Measurements from ENCODE around the gene MXRA7.
"Not testable (repeated sequence)": the region's sequence is repeated elsewhere in the genome, so short reads cannot be mapped to it uniquely, and the experiment has no call there.

The MXRA7 gene

GRCh38 chr17:76751416-76751993 lies 40.7 kb upstream of the MXRA7 start:
- TF ChIP-seq, protein P1, sequence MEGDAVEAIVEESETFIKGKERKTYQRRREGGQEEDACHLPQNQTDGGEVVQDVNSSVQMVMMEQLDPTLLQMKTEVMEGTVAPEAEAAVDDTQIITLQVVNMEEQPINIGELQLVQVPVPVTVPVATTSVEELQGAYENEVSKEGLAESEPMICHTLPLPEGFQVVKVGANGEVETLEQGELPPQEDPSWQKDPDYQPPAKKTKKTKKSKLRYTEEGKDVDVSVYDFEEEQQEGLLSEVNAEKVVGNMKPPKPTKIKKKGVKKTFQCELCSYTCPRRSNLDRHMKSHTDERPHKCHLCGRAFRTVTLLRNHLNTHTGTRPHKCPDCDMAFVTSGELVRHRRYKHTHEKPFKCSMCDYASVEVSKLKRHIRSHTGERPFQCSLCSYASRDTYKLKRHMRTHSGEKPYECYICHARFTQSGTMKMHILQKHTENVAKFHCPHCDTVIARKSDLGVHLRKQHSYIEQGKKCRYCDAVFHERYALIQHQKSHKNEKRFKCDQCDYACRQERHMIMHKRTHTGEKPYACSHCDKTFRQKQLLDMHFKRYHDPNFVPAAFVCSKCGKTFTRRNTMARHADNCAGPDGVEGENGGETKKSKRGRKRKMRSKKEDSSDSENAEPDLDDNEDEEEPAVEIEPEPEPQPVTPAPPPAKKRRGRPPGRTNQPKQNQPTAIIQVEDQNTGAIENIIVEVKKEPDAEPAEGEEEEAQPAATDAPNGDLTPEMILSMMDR (IDR thresholded peaks at IDR 0.05; ENCODE audit: borderline replicate concordance, extremely low read depth, low read length, poor library complexity, severe bottlenecking) = no peak
- TF ChIP-seq EZH2 (IDR thresholded peaks at IDR 0.05; ENCODE audit: borderline replicate concordance, low read depth, low read length, severe bottlenecking) = no peak
- H3K79me2 ChIP-seq (ENCODE audit: insufficient read depth, low read length) = peaks cover 4% of the 10 kb centered on the region
- H3K4me2 ChIP-seq (ENCODE audit: insufficient read depth, low read length) = peak overlapping the region; percentile 18; the same call in 1 of the 2 replicates
- peaks cover 32% of the 10 kb centered on the region for H3K4me1 ChIP-seq (ENCODE audit: insufficient read depth, low read length)
- peak overlapping the region; percentile 35; the same call in 1 of the 2 replicates for H3K9ac ChIP-seq (ENCODE audit: low read depth, low read length)
- H3K27me3 ChIP-seq (ENCODE audit: insufficient read depth, low read length, poor library complexity) = no peaks in the 10 kb centered on the region
- 0 out of 2 replicates have a peak overlapping the region, but pooled peaks have one; percentile 47 for H2AFZ ChIP-seq (ENCODE audit: low read depth, low read length)
- ATAC-seq (ENCODE audit: insufficient read depth, low read depth) = peak; percentile 41
- H3K4me3 ChIP-seq (ENCODE audit: low read depth in 1 of 2, low read length in 2 of 2) = no peak overlapping the region
- H3K9me3 ChIP-seq (ENCODE audit: insufficient read depth, low read length, severe bottlenecking) = no peaks in the 10 kb centered on the region
- peak overlapping the region; percentile 78 for H3K27ac ChIP-seq (ENCODE audit: low read length)
- no peaks in the 10 kb centered on the region for H4K20me1 ChIP-seq (ENCODE audit: insufficient read depth, low read length)
- peaks cover 24% of the 10 kb centered on the region for H3K36me3 ChIP-seq (ENCODE audit: insufficient read depth, low read length)
- no peak for DNase-seq

- Histone ChIP-seq H3K36me3 (ENCODE audit: insufficient read depth, low read length) (peaks cover 33% of the 10 kb centered on the region), H2AFZ (ENCODE audit: low read depth, low read length) (no peak overlapping the region), H3K79me2 (ENCODE audit: insufficient read depth, low read length) (peaks cover 4% of the 10 kb centered on the region), H3K4me3 (ENCODE audit: low read depth in 1 of 2, low read length in 2 of 2) (no peak overlapping the region), H4K20me1 (ENCODE audit: insufficient read depth, low read length) (no peaks in the 10 kb centered on the region), H3K4me1 (ENCODE audit: insufficient read depth, low read length) (peaks cover 26% of the 10 kb centered on the region), H3K27ac (ENCODE audit: low read length) (no peak overlapping the region), H3K27me3 (ENCODE audit: insufficient read depth, low read length, poor library complexity) (no peaks in the 10 kb centered on the region), H3K9me3 (ENCODE audit: insufficient read depth, low read length, severe bottlenecking) (no peaks in the 10 kb centered on the region), H3K9ac (ENCODE audit: low read depth, low read length) (no peak overlapping the region), H3K4me2 (ENCODE audit: insufficient read depth, low read length) (no peak overlapping the region)
- ATAC-seq (ENCODE audit: insufficient read depth, low read depth) (no peak), DNase-seq (no peak)
- TF ChIP-seq, protein P1 (IDR thresholded peaks at IDR 0.05; ENCODE audit: borderline replicate concordance, extremely low read depth, low read length, poor library complexity, severe bottlenecking) = no peak
- no peak for TF ChIP-seq EZH2 (IDR thresholded peaks at IDR 0.05; ENCODE audit: borderline replicate concordance, low read depth, low read length, severe bottlenecking)
These were observed 37.9 kb upstream of the MXRA7 start for GRCh38 chr17:76748657-76749056.

DNA sequence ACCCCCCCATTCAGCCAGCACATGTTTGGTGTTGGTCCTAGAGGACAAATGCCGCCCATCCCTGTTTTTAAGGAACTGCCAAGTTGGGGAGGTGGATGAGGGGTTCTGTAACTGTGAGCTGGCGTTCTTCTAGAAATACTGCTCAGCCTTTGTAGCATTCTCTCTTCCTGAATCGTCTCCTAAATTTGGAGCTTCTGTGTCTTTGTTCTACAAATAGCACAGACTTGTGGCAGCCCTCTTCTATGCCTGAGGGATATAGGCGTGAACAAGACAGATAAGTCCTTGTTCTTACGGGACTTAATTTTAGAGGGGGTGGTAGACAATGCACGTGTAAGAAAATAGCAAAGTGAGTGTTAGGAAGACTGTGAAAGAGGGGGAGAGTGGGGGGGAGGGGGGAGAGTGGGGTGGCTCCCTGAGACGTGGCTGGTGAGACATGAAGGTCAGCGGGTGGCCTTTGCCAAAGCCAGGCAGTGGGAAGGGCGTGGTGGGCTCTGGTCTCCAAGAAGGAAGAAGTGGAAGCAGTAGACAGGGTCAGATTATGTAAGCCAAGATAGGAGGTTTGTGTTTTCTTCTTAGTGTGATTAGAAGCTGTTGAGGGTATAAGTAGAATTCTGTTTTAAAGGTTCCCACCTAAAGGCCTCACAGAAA lies 37.1 kb upstream of the MXRA7 start:
- H3K79me2 ChIP-seq (ENCODE audit: insufficient read depth, low read length) = peaks cover 4% of the 10 kb centered on the region
- no peak overlapping the region for H3K4me2 ChIP-seq (ENCODE audit: insufficient read depth, low read length)
- no peak overlapping the region for H3K9ac ChIP-seq (ENCODE audit: low read depth, low read length)
- H4K20me1 ChIP-seq (ENCODE audit: insufficient read depth, low read length) = no peaks in the 10 kb centered on the region
- no peak overlapping the region for H3K27ac ChIP-seq (ENCODE audit: low read length)
- peaks cover 39% of the 10 kb centered on the region for H3K36me3 ChIP-seq (ENCODE audit: insufficient read depth, low read length)
- ATAC-seq (ENCODE audit: insufficient read depth, low read depth) (no peak), DNase-seq (no peak)
- TF ChIP-seq EZH2 (IDR thresholded peaks at IDR 0.05; ENCODE audit: borderline replicate concordance, low read depth, low read length, severe bottlenecking) = no peak
- TF ChIP-seq, protein P1 (IDR thresholded peaks at IDR 0.05; ENCODE audit: borderline replicate concordance, extremely low read depth, low read length, poor library complexity, severe bottlenecking) = no peak
- H3K27me3 ChIP-seq (ENCODE audit: insufficient read depth, low read length, poor library complexity) = no peaks in the 10 kb centered on the region
- H3K4me1 ChIP-seq (ENCODE audit: insufficient read depth, low read length) = peaks cover 18% of the 10 kb centered on the region
- H3K4me3 ChIP-seq (ENCODE audit: low read depth in 1 of 2, low read length in 2 of 2) = no peak overlapping the region
- H2AFZ ChIP-seq (ENCODE audit: low read depth, low read length) = no peak overlapping the region
- no peaks in the 10 kb centered on the region for H3K9me3 ChIP-seq (ENCODE audit: insufficient read depth, low read length, severe bottlenecking)

DNA sequence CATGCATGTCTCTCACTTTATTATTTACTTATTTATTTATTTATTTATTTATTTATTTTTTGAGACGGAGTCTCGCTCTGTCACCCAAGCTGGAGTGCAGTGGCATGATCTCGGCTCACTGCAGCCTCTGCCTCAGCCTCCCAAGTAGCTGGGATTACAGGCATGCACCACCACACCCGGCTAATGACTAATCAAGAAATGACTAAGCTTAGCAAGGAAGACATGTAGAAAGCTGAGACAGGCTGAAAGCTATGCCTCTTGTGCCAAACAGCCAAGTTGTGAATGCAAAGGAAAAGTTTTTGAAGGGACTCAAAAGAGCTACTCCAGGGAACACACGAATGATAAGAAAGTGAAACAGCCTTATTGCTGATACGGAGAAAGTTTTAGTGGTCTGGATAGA lies 35.0 kb upstream of the MXRA7 start:
- not testable (repeated sequence) for H2AFZ ChIP-seq (ENCODE audit: low read depth, low read length); H3K4me1 ChIP-seq (ENCODE audit: insufficient read depth, low read length); ATAC-seq (ENCODE audit: insufficient read depth, low read depth); H3K4me3 ChIP-seq (ENCODE audit: low read depth in 1 of 2, low read length in 2 of 2); H3K4me2 ChIP-seq (ENCODE audit: insufficient read depth, low read length); H3K27me3 ChIP-seq (ENCODE audit: insufficient read depth, low read length, poor library complexity); DNase-seq; H3K9ac ChIP-seq (ENCODE audit: low read depth, low read length); H4K20me1 ChIP-seq (ENCODE audit: insufficient read depth, low read length); H3K9me3 ChIP-seq (ENCODE audit: insufficient read depth, low read length, severe bottlenecking); H3K27ac ChIP-seq (ENCODE audit: low read length); H3K79me2 ChIP-seq (ENCODE audit: insufficient read depth, low read length)
- peaks cover 44% of the 10 kb centered on the region for H3K36me3 ChIP-seq (ENCODE audit: insufficient read depth, low read length)
